ENCODE measurements around the gene GCNA.
"Not testable (repeated sequence)": the region's sequence is repeated elsewhere in the genome, so short reads cannot be mapped to it uniquely, and the experiment has no call there.

Gene GCNA

GRCh38 chrX:71559773-71560172, 18.5 kb upstream of the GCNA start:
- not testable (repeated sequence) for DNase-seq

- no peak for DNase-seq
These were observed 14.3 kb upstream of the GCNA start for GRCh38 chrX:71563921-71564320.

GRCh38 chrX:71565474-71566041, 12.7 kb upstream of the GCNA start:
- no peak for DNase-seq

GRCh38 chrX:71571390-71571789, 6.8 kb upstream of the GCNA start:
- DNase-seq: not testable (repeated sequence)

GRCh38 chrX:71573590-71573989, 4.6 kb upstream of the GCNA start:
- no peak for DNase-seq

GRCh38 chrX:71577682-71578081, 555 bp upstream of the GCNA start:
- DNase-seq: no peak

GRCh38 chrX:71579136-71579989, 1.1 kb downstream of the GCNA start:
- no peak for DNase-seq

GRCh38 chrX:71579990-71580380, 1.7 kb downstream of the GCNA start:
- no peak for DNase-seq

GRCh38 chrX:71581210-71581609, 3.0 kb downstream of the GCNA start:
- no peak for DNase-seq

GRCh38 chrX:71586929-71587328, 8.7 kb downstream of the GCNA start:
- DNase-seq: no peak

- not testable (repeated sequence) for DNase-seq
These were observed 15.0 kb downstream of the GCNA start for GRCh38 chrX:71593210-71593609.

GRCh38 chrX:71599965-71600364, 21.7 kb downstream of the GCNA start:
- no peak for DNase-seq

GRCh38 chrX:71603618-71604017, 25.4 kb downstream of the GCNA start:
- DNase-seq: no peak

GRCh38 chrX:71604141-71604540, 25.9 kb downstream of the GCNA start:
- no peak for DNase-seq

- DNase-seq: no peak
These were observed 26.7 kb downstream of the GCNA start for GRCh38 chrX:71604796-71605568.

- DNase-seq: no peak
These were observed 28.4 kb downstream of the GCNA start for GRCh38 chrX:71606536-71607216.

GRCh38 chrX:71607488-71607887, 29.3 kb downstream of the GCNA start:
- no peak for DNase-seq

- DNase-seq: no peak
These were observed 31.0 kb downstream of the GCNA start for GRCh38 chrX:71609095-71609750.

- not testable (repeated sequence) for DNase-seq
These were observed 33.5 kb downstream of the GCNA start for GRCh38 chrX:71611736-71612135.

GRCh38 chrX:71612256-71612655, 34.0 kb downstream of the GCNA start:
- DNase-seq: no peak

GRCh38 chrX:71615056-71615455, 36.8 kb downstream of the GCNA start:
- no peak for DNase-seq

GRCh38 chrX:71615954-71616353, 37.7 kb downstream of the GCNA start:
- DNase-seq: no peak

Data from NCI-H1092 treated with DMSO at 0.1 percent for 48 hours (cell line).